ENCODE measurements around the gene CHL1.

CHL1 gene

DNA sequence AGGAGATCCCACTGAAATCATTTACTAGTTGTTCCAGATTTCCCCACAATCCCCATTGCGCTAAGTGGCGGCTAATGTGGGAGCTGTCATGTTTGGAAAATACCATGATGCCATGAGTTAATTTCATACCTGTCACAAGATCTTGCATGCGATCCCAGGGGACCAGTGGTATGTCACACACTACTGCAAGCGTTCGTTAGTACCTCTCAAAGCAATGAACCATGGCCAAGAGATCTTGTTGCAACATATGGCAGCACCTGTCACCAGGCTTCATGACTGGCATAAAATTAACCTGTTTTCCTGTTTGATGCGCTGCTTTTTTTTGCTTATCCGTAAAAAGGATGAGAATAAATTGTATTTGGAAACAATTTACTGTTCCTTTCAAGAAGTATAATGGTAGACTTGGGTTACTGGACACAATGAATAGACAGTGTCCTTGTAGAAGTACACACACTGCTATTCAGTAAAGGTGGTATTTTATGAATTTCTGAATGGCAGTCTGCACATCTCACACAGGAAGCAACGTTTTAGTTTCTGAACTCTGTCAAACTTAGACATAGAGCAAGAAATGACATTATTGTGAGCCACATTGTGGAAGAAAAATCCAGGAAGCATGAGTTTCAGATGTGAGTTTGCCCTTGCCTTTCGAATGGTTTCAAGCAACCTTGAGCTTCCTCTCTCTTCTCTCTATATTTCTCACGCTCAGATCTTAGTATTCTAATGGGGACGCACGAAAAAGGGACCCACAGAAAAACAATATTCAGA is 81.9 kb downstream of the CHL1 start:
- no peak for DNase-seq (ENCODE audit: low spot score in 2 of 2)
- Histone ChIP-seq H3K4me3 (no peak overlapping the region), H3K27me3 (ENCODE audit: low read depth) (peaks cover 3% of the 10 kb centered on the region; the same call in 1 of the 2 replicates), H3K9me3 (no peaks in the 10 kb centered on the region), H3K36me3 (replicated peaks) (no peaks in the 10 kb centered on the region), H3K4me1 (no peaks in the 10 kb centered on the region; the same call in 1 of the 2 replicates)
- in situ Hi-C loops (cut with MboI; ENCODE audit: low sequenced_read_pairs) = no loop called here

DNA sequence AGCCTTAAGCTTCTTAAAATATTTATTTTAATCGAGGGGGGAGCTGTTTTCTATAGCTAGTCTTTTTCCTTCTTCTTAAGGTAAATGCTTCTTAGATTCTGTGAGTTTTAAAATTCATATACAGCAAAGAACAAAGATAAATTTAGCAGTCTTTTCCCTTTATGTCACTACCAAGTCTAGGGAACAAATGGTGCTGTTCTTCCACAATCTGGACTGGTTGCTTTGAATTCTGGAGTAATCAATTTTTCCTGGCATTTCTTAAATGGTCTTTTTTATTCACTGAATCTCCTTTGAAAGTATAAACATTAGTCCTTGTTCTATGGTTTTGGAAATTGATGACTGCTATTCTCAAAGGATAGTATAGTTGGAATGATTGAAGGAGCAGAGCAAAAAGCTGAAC is 82.8 kb downstream of the CHL1 start:
- no peak overlapping the region for H3K4me3 ChIP-seq
- no peaks in the 10 kb centered on the region for H3K36me3 ChIP-seq (replicated peaks)
- in situ Hi-C loops (cut with MboI; ENCODE audit: low sequenced_read_pairs) = no loop called here
- no peaks in the 10 kb centered on the region; the same call in 1 of the 2 replicates for H3K4me1 ChIP-seq
- H3K9me3 ChIP-seq = no peaks in the 10 kb centered on the region
- DNase-seq (ENCODE audit: low spot score in 2 of 2) = no peak
- H3K27me3 ChIP-seq (ENCODE audit: low read depth) = peaks cover 3% of the 10 kb centered on the region; the same call in 1 of the 2 replicates

DNA sequence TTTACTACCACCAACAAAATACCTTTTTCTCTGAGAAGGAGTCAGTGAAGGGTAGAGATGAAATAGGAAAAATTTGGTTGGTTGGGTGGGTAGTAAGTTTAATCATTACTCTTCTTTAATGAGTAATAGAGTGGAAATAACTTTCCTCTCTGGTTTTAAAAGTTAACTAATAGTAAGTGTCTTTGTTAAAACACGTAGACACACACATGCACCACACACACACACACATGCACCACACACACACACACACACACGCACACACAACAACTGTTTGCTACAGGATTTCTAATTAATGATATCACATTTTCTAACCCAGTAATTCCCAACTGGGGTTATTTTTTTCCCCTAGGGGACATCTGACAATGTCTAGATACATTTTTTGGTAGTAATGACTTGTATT is 84.1 kb downstream of the CHL1 start:
- DNase-seq (ENCODE audit: low spot score in 2 of 2) = no peak
- H3K36me3 ChIP-seq (replicated peaks) = no peaks in the 10 kb centered on the region
- H3K4me1 ChIP-seq = no peaks in the 10 kb centered on the region; the same call in 1 of the 2 replicates
- in situ Hi-C loops (cut with MboI; ENCODE audit: low sequenced_read_pairs) = no loop called here
- H3K4me3 ChIP-seq = no peak overlapping the region
- peaks cover 3% of the 10 kb centered on the region; the same call in 1 of the 2 replicates for H3K27me3 ChIP-seq (ENCODE audit: low read depth)
- H3K9me3 ChIP-seq = no peaks in the 10 kb centered on the region

DNA sequence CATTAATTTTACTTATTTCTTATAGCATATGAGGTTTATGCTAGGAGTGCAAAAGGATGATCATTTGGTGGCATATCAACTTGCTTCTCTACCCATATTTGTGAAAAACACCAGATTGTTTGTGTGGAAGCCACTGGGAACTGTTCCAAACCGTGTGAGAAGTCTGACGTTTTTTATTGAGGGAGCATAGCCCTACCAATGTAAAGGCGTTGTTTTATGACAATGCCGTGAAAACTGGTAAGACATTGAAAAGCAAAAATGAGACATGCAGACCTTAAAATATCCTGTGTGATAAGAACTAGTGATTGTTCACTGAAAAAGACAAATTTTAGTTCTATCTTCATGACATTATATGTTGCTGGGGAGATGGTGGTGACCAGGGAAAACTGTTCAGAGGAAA is 87.8 kb downstream of the CHL1 start:
- DNase-seq (ENCODE audit: low spot score in 2 of 2) = no peak
- H3K9me3 ChIP-seq = no peaks in the 10 kb centered on the region
- no peaks in the 10 kb centered on the region for H3K4me1 ChIP-seq
- peaks cover 2% of the 10 kb centered on the region; the same call in 1 of the 2 replicates for H3K27me3 ChIP-seq (ENCODE audit: low read depth)
- no peaks in the 10 kb centered on the region for H3K36me3 ChIP-seq (replicated peaks)
- in situ Hi-C loops (cut with MboI; ENCODE audit: low sequenced_read_pairs) = no loop called here
- no peak overlapping the region for H3K4me3 ChIP-seq

DNA sequence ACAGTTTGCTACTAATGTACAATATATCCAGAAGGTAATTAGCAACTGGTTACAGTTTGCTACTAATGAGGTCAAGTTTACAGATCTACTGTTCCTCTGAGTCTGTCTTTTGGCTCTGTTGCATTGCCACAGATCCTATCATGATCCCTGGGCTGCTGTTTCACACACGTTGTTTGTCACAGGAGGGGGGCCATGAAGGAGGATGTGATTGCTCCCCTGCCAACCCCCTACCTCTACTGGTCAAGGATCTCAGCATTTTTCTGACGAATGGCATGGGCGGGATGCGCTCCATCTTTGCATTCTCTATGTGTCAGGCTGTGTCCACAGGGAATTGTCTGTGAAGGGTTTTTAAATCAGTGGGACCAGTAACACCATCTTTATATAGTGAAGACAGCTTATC is 91.9 kb downstream of the CHL1 start:
- in situ Hi-C loops (cut with MboI; ENCODE audit: low sequenced_read_pairs) = no loop called here
- Histone ChIP-seq H3K27me3 (ENCODE audit: low read depth) (no peaks in the 10 kb centered on the region), H3K4me3 (no peak overlapping the region), H3K9me3 (no peaks in the 10 kb centered on the region), H3K36me3 (replicated peaks) (no peaks in the 10 kb centered on the region), H3K4me1 (no peaks in the 10 kb centered on the region)
- DNase-seq (ENCODE audit: low spot score in 2 of 2) = no peak

DNA sequence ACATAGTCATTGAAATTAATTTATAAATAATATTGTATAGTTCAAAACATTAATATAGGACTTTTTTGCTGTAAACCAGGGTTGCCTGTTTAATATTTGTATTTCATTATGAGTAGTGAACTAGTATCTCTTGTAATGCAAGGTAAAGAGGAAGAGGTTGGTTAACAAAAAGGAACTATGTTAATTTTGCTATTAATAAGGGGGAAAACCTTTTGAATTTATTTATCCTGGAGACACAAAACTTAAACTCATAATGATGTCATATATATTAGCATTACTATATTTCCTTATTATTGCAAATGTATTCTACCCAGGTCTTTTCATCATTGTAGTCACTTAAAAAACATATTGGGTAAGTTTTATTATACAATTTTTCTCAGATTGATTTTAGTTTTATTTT is 94.5 kb downstream of the CHL1 start:
- Histone ChIP-seq H3K9me3 (no peaks in the 10 kb centered on the region), H3K4me3 (no peak overlapping the region), H3K4me1 (no peaks in the 10 kb centered on the region), H3K36me3 (replicated peaks) (no peaks in the 10 kb centered on the region), H3K27me3 (ENCODE audit: low read depth) (no peaks in the 10 kb centered on the region)
- DNase-seq (ENCODE audit: low spot score in 2 of 2) = no peak
- in situ Hi-C loops (cut with MboI; ENCODE audit: low sequenced_read_pairs) = no loop called here

DNA sequence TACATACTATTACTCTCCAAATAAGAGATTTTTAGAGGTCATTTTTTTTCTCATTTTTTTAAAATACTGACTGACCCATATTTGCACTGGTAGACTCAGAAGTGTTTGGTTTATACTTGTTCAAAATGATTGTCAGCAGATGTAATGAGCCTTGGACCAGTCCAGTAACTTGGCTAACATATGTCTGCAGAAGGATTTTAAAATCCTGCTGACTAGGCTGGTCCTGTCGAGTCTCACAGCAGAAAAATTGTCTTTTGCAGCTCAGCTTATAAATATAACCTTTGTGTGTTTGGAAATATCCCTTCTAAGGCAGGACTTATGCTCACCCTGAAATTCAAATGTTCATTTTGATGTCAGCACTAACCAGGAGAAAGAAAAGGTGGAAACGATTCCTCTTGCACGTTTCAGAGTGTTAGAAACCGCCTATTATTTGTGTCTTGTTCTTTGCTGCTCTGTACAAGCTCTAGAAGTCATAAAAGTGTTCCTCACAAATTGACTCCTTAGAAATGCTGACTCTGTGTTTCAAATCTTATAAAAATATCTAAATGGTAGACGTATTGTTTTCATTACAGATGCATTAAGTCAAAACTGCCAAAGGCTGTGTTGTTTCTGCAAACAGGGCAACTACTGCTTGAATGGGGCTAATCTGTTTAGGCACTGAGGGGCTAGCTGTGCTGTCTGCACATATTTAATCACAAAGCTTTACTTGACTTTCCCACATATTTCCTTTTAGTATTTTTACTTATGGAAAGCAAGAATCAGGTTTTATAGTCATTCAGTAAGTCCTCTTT is 95.3 kb downstream of the CHL1 start:
- in situ Hi-C loops (cut with MboI; ENCODE audit: low sequenced_read_pairs) = no loop called here

DNA sequence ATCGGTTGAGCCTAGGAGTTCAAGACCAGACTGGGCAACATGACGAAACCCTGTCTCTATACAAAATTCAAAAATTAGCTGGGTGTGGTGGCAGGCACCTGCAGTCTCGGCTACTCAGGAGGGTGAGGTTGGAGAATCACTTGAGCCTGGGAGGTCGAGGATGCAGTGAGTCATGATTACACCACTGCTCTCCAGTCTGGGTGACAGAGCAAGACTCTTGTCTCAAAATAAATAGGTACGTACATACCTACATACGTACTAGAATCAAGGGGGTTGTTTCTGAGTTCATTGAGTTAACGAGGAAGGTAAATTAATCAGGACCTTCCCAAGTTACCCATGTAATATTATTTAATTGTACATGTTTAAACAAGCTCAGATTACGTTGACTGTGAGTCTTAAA is 97.5 kb downstream of the CHL1 start:
- Histone ChIP-seq H3K4me3 (no peak overlapping the region), H3K27me3 (ENCODE audit: low read depth) (no peaks in the 10 kb centered on the region), H3K9me3 (no peaks in the 10 kb centered on the region), H3K36me3 (replicated peaks) (no peaks in the 10 kb centered on the region), H3K4me1 (no peaks in the 10 kb centered on the region)
- no peak for DNase-seq (ENCODE audit: low spot score in 2 of 2)
- in situ Hi-C loops (cut with MboI; ENCODE audit: low sequenced_read_pairs) = no loop called here

More for the DNA sequence above, 95.3 kb downstream of the CHL1 start:
- H3K4me3 ChIP-seq = no peak overlapping the region
- H3K4me1 ChIP-seq = no peaks in the 10 kb centered on the region
- H3K27me3 ChIP-seq (ENCODE audit: low read depth) = no peaks in the 10 kb centered on the region
- no peaks in the 10 kb centered on the region for H3K36me3 ChIP-seq (replicated peaks)
- no peak for DNase-seq (ENCODE audit: low spot score in 2 of 2)
- no peaks in the 10 kb centered on the region for H3K9me3 ChIP-seq

DNA sequence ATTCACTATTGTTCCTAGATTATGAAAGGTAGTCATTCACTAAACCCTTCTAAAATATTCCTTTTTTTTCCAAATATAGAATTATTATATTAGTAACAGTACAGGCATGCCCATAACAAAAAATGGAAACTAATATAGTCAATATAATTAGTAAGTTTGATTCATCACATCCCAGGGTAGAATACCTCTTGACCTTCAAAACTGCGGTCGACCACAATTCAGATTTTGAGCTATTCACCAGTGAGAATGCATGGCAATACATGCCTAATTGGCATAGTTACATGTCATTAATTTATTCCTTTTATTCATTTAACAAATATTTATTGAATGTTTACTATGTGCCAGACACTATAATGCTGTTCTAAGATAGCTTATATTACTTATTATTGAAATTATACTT is 98.0 kb downstream of the CHL1 start:
- in situ Hi-C loops (cut with MboI; ENCODE audit: low sequenced_read_pairs) = no loop called here
- no peaks in the 10 kb centered on the region for H3K36me3 ChIP-seq (replicated peaks)
- no peak for DNase-seq (ENCODE audit: low spot score in 2 of 2)
- no peak overlapping the region for H3K4me3 ChIP-seq
- no peaks in the 10 kb centered on the region for H3K4me1 ChIP-seq
- no peaks in the 10 kb centered on the region for H3K27me3 ChIP-seq (ENCODE audit: low read depth)
- no peaks in the 10 kb centered on the region for H3K9me3 ChIP-seq

DNA sequence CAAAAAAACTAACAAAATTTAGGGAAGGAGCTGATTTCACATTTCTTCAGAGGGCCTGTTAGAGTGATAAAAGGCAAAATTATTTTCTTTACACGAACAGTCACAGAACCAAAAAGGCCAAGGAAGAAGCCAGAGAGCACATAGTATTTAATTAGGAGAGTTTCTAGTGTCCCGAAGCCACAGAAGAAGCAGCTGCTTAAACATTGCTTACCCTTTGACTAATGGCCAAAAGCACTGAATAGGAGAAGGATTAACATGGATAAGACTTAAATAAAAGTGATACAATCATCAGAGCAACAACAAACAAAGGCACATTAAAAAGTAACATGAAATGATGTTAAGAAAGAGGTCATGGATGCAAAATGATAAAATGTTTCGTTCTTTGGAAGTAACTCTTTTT is 98.6 kb downstream of the CHL1 start:
- no peaks in the 10 kb centered on the region for H3K9me3 ChIP-seq
- no peaks in the 10 kb centered on the region for H3K4me1 ChIP-seq
- H3K4me3 ChIP-seq = no peak overlapping the region
- in situ Hi-C loops (cut with MboI; ENCODE audit: low sequenced_read_pairs) = no loop called here
- no peaks in the 10 kb centered on the region for H3K36me3 ChIP-seq (replicated peaks)
- no peak for DNase-seq (ENCODE audit: low spot score in 2 of 2)
- H3K27me3 ChIP-seq (ENCODE audit: low read depth) = no peaks in the 10 kb centered on the region

DNA sequence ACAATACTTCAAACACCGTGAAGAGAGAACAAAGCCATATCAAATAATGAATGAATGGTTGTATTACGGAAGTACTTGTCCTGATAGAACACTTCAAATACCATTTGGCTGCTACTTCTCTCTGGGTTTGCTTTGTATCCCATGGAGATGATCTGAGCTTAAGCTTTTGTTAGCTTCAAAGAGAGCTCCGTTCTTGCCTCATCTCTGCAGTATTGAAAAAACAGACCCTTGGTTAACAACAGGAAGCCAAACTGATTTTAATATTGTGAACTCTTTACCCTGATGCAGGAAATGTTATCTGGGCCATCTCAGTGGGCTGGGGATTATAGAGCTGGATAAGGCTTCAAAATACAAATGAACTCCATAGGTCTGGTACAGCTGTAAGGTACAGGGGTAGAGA is 101.0 kb downstream of the CHL1 start:
- no peaks in the 10 kb centered on the region for H3K4me1 ChIP-seq
- no peak overlapping the region for H3K4me3 ChIP-seq
- no peaks in the 10 kb centered on the region for H3K36me3 ChIP-seq (replicated peaks)
- DNase-seq (ENCODE audit: low spot score in 2 of 2) = no peak
- in situ Hi-C loops (cut with MboI; ENCODE audit: low sequenced_read_pairs) = no loop called here
- H3K9me3 ChIP-seq = no peaks in the 10 kb centered on the region
- H3K27me3 ChIP-seq (ENCODE audit: low read depth) = no peaks in the 10 kb centered on the region

DNA sequence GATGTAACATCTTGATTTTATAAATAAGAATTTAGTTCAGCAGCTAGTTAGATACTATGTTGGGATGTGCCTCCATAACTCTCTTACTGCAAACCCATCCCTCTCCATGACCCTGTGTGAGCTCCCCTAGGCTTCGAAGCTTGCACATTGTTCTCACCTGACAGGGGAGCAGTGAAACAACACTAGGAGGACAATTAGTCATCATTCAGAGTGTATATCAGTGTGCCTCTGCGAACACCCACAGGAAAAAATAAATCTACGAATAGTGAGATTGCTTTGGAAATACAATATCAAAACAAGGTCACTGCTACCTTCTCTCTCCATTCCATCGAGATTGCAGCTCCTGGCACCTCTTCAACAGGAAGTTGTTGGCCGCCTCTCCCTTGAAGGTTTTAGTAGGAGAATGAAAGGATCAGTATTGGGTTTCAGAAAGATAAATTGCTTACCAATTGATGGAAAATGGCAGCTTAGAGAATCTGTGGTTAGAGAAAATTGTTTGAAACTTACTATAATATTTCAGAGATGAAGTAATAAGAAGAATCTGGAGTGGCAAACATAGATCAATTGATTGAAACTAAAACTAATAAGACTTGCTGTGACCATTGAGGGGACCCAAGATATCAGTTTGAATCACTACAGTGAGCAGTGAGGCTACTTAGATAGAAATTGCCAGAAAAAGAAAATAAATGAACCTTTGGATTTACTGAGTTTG is 103.2 kb downstream of the CHL1 start:
- H3K9me3 ChIP-seq = no peaks in the 10 kb centered on the region
- H3K36me3 ChIP-seq (replicated peaks) = no peaks in the 10 kb centered on the region
- in situ Hi-C loops (cut with MboI; ENCODE audit: low sequenced_read_pairs) = no loop called here
- H3K4me1 ChIP-seq = no peaks in the 10 kb centered on the region
- no peak for DNase-seq (ENCODE audit: low spot score in 2 of 2)
- no peak overlapping the region for H3K4me3 ChIP-seq
- no peaks in the 10 kb centered on the region for H3K27me3 ChIP-seq (ENCODE audit: low read depth)

DNA sequence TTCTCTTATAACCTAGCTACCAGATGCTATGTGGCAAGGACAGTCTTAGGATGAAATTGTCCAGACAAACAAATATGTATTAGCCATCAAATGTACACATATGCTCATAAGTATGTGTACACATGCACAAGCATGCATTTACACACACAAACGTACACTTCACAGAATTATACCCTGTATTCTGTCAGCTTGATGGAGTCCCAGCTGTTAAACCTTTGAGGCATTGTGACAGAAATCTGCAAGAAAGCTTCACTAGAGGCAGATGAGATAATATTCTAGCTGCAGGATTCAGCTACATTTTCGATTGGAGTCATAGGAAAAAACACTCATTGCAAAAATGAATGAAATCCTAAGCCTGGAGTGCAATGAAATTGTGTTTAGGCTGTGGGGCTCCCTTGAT is 110.6 kb downstream of the CHL1 start:
- Histone ChIP-seq H3K4me1 (peaks cover 2% of the 10 kb centered on the region), H3K4me3 (no peak overlapping the region), H3K9me3 (no peaks in the 10 kb centered on the region), H3K27me3 (ENCODE audit: low read depth) (no peaks in the 10 kb centered on the region), H3K36me3 (replicated peaks) (no peaks in the 10 kb centered on the region)
- no peak for DNase-seq (ENCODE audit: low spot score in 2 of 2)
- in situ Hi-C loops (cut with MboI; ENCODE audit: low sequenced_read_pairs) = no loop called here

Data from HAP-1 (cell line).